ENCODE measurements around the gene GFY.

Gene GFY

GRCh38 chr19:49409441-49410029 lies 15.7 kb upstream of the GFY start:
- DNase-seq: no peak

- DNase-seq: no peak
These were observed 13.4 kb upstream of the GFY start for GRCh38 chr19:49411681-49412326.

- no peak for DNase-seq
These were observed 11.8 kb upstream of the GFY start for GRCh38 chr19:49413348-49413747.

- no peak for DNase-seq
These were observed 10.9 kb upstream of the GFY start for GRCh38 chr19:49414256-49414655.

GRCh38 chr19:49415102-49415809 lies 9.9 kb upstream of the GFY start:
- DNase-seq: no peak

- DNase-seq: no peak
These were observed 9.4 kb upstream of the GFY start for GRCh38 chr19:49415810-49416200.

GRCh38 chr19:49417088-49417487 lies 8.1 kb upstream of the GFY start:
- DNase-seq: no peak

GRCh38 chr19:49418511-49418910 lies 6.7 kb upstream of the GFY start:
- DNase-seq: no peak

GRCh38 chr19:49419173-49419572 lies 6.0 kb upstream of the GFY start:
- no peak for DNase-seq

GRCh38 chr19:49420227-49420626 lies 5.0 kb upstream of the GFY start:
- DNase-seq: no peak

GRCh38 chr19:49421039-49421877 lies 3.9 kb upstream of the GFY start:
- DNase-seq: peak; percentile 70

GRCh38 chr19:49421878-49422202 lies 3.3 kb upstream of the GFY start:
- DNase-seq: no peak

- no peak for DNase-seq
These were observed 2.6 kb upstream of the GFY start for GRCh38 chr19:49422407-49423070.

- no peak for DNase-seq
These were observed 1.9 kb upstream of the GFY start, which contains the start of gene PTH2 for GRCh38 chr19:49423071-49423984. TSS of gene PTH2 (minus strand) at chr19:49423441. CDS start at chr19:49423339, 102 bp downstream.

- no peak for DNase-seq
These were observed 1.2 kb upstream of the GFY start for GRCh38 chr19:49423985-49424303.

GRCh38 chr19:49425922-49426592 lies 869 bp downstream of the GFY start:
- no peak for DNase-seq

GRCh38 chr19:49427339-49427738 lies 2.2 kb downstream of the GFY start:
- DNase-seq: no peak

GRCh38 chr19:49427855-49428546 lies 2.8 kb downstream of the GFY start:
- DNase-seq: no peak

GRCh38 chr19:49428547-49429451 lies 3.6 kb downstream of the GFY start:
- no peak for DNase-seq
